Stimulated activated naive CD8-positive, alpha-beta T cell treated with anti-CD3 and anti-CD28 coated beads, Interleukin-15, amount 100 ng/mL, for 72 hours (primary cell): ENCODE data around the gene CBARP.
"Not testable (repeated sequence)": the region's sequence is repeated elsewhere in the genome, so short reads cannot be mapped to it uniquely, and the experiment has no call there.

Source experiments
- ATAC-seq: fragments of 150-1000 bp; cut with Tn5 transposase; 2 replicates; pipeline ENCODE4 v1.10.0; 2021; ENCODE audit warnings: mild to moderate bottlenecking, moderate library complexity
- DNase-seq, 2 donors: peaks; one replicate each; pipeline ENCODE4 v3.0.0; 2021 to 2022
- H3K27ac Mint-ChIP-seq, 2 donors: one replicate each; pipeline ENCODE4 v1.8.0; 2022; ENCODE audit warnings: mild to moderate bottlenecking in 2 of 2, mixed read lengths in 2 of 2, moderate library complexity in 2 of 2
- H3K27me3 Mint-ChIP-seq: one replicate; pipeline ENCODE4 v1.8.0; 2022; ENCODE audit warnings: mixed read lengths
- H3K4me1 Mint-ChIP-seq: one replicate; pipeline ENCODE4 v1.8.0; 2022; ENCODE audit warnings: mild to moderate bottlenecking, mixed read lengths
- H3K4me3 Mint-ChIP-seq, 2 donors: one replicate each; pipeline ENCODE4 v1.8.0; 2022; ENCODE audit warnings: mild to moderate bottlenecking in 2 of 2, mixed read lengths in 2 of 2, moderate library complexity in 1 of 2
- H3K9me3 Mint-ChIP-seq, 2 donors: one replicate each; pipeline ENCODE4 v1.8.0; 2022; ENCODE audit warnings: mixed read lengths in 2 of 2

Gene CBARP

GRCh38 chr19:1252221-1252820, 14.5 kb upstream of the CBARP start:
- DNase-seq: peak; percentile 77 to 89
- Mint-ChIP-seq H3K4me1 (peaks cover 35% of the 10 kb centered on the region), H3K4me3 (peak overlapping the region; percentile 95 to 98), H3K27ac (peak overlapping the region; percentile 86 to 94), H3K9me3 (no peaks in the 10 kb centered on the region), H3K27me3 (no peaks in the 10 kb centered on the region)
- peak; percentile 42 for ATAC-seq

- Mint-ChIP-seq H3K27me3 (no peaks in the 10 kb centered on the region), H3K27ac (peak overlapping the region; percentile 95), H3K9me3 (no peaks in the 10 kb centered on the region), H3K4me3 (peak overlapping the region; percentile 95 to 98), H3K4me1 (peaks cover 32% of the 10 kb centered on the region)
- peak; percentile 3 for ATAC-seq
- DNase-seq: peak; percentile 70 to 76
Observed at GRCh38 chr19:1251330-1252220, 13.8 kb upstream of the CBARP start.

GRCh38 chr19:1250437-1251260, 12.8 kb upstream of the CBARP start:
- H3K9me3 Mint-ChIP-seq: no peaks in the 10 kb centered on the region
- ATAC-seq: no peak
- H3K4me3 Mint-ChIP-seq: peak overlapping the region; percentile 95 to 98
- peaks cover 22% of the 10 kb centered on the region for H3K4me1 Mint-ChIP-seq
- peak; percentile 51 to 66 for DNase-seq
- H3K27me3 Mint-ChIP-seq: no peaks in the 10 kb centered on the region
- peak overlapping the region in 1 of 2 donors; percentile 95 for H3K27ac Mint-ChIP-seq

GRCh38 chr19:1249990-1250436, 12.2 kb upstream of the CBARP start:
- H3K27me3 Mint-ChIP-seq: no peaks in the 10 kb centered on the region
- ATAC-seq: no peak
- H3K4me3 Mint-ChIP-seq: peak overlapping the region; percentile 76 to 82
- H3K27ac Mint-ChIP-seq: peak overlapping the region in 1 of 2 donors; percentile 54
- H3K4me1 Mint-ChIP-seq: peaks cover 21% of the 10 kb centered on the region
- DNase-seq: no peak
- H3K9me3 Mint-ChIP-seq: no peaks in the 10 kb centered on the region

GRCh38 chr19:1249298-1249989, 11.6 kb upstream of the CBARP start:
- Mint-ChIP-seq H3K27ac (peak overlapping the region in 1 of 2 donors; percentile 54), H3K9me3 (no peaks in the 10 kb centered on the region), H3K4me1 (peaks cover 21% of the 10 kb centered on the region), H3K4me3 (peak overlapping the region; percentile 76 to 82), H3K27me3 (no peaks in the 10 kb centered on the region)
- ATAC-seq (peak; percentile 53), DNase-seq (peak; percentile 93 to 94)

- Mint-ChIP-seq H3K4me1 (peaks cover 23% of the 10 kb centered on the region), H3K27ac (peak overlapping the region in 1 of 2 donors; percentile 52), H3K27me3 (no peaks in the 10 kb centered on the region), H3K4me3 (peak overlapping the region; percentile 78 to 79), H3K9me3 (no peaks in the 10 kb centered on the region)
- ATAC-seq (peak; percentile 8), DNase-seq (peak; percentile 85 to 90)
Observed at GRCh38 chr19:1248786-1249297, 11.0 kb upstream of the CBARP start.

GRCh38 chr19:1248139-1248785, 10.5 kb upstream of the CBARP start, which contains the start of gene MIDN:
MIDN (plus strand) TSS chr19:1248583; CDS start chr19:1250297, 1,714 bp downstream.
- Mint-ChIP-seq H3K27ac (peak within 1 kb of the TSS; percentile 52 to 95), H3K4me1 (peaks cover 23% of the 10 kb centered on the region), H3K27me3 (no peaks in the 10 kb centered on the region), H3K9me3 (no peaks in the 10 kb centered on the region), H3K4me3 (peak within 1 kb of the TSS; percentile 78 to 79)
- ATAC-seq: peak; percentile 8
- DNase-seq: peak; percentile 69 to 75

GRCh38 chr19:1247748-1248138, 9.9 kb upstream of the CBARP start:
- DNase-seq (no peak), ATAC-seq (no peak)
- no peaks in the 10 kb centered on the region for H3K27me3 Mint-ChIP-seq
- H3K4me3 Mint-ChIP-seq: peak overlapping the region in 1 of 2 donors; percentile 35
- H3K27ac Mint-ChIP-seq: no peak overlapping the region
- peaks cover 26% of the 10 kb centered on the region for H3K4me1 Mint-ChIP-seq
- no peaks in the 10 kb centered on the region for H3K9me3 Mint-ChIP-seq

- peaks cover 36% of the 10 kb centered on the region for H3K4me1 Mint-ChIP-seq
- H3K27me3 Mint-ChIP-seq, H3K9me3 Mint-ChIP-seq, ATAC-seq, H3K4me3 Mint-ChIP-seq, DNase-seq, H3K27ac Mint-ChIP-seq: not testable (repeated sequence)
Observed at GRCh38 chr19:1246265-1247087, 8.7 kb upstream of the CBARP start.

- H3K27ac Mint-ChIP-seq: no peak overlapping the region
- peaks cover 43% of the 10 kb centered on the region for H3K4me1 Mint-ChIP-seq
- no peaks in the 10 kb centered on the region for H3K9me3 Mint-ChIP-seq
- DNase-seq: no peak
- no peaks in the 10 kb centered on the region for H3K27me3 Mint-ChIP-seq
- H3K4me3 Mint-ChIP-seq: no peak overlapping the region
- ATAC-seq: no peak
Observed at GRCh38 chr19:1245494-1246264, 7.9 kb upstream of the CBARP start.

- Mint-ChIP-seq H3K27ac (peak overlapping the region in 1 of 2 donors; percentile 81), H3K4me1 (peaks cover 45% of the 10 kb centered on the region), H3K4me3 (peak overlapping the region; percentile 75 to 82), H3K9me3 (no peaks in the 10 kb centered on the region), H3K27me3 (no peaks in the 10 kb centered on the region)
- DNase-seq: no peak
- no peak for ATAC-seq
Observed at GRCh38 chr19:1244693-1245451, 7.1 kb upstream of the CBARP start.
